NAMALWA (cell line): ENCODE data around the gene DLG2.
A peak's percentile ranks its signal among the peaks of the same experiment; 100 is the strongest.

Source experiments
- DNase-seq: peaks from one replicate; pipeline ENCODE4 v3.0.0-alpha.2; 2015; ENCODE audit warnings: low spot score

Gene DLG2

DNA sequence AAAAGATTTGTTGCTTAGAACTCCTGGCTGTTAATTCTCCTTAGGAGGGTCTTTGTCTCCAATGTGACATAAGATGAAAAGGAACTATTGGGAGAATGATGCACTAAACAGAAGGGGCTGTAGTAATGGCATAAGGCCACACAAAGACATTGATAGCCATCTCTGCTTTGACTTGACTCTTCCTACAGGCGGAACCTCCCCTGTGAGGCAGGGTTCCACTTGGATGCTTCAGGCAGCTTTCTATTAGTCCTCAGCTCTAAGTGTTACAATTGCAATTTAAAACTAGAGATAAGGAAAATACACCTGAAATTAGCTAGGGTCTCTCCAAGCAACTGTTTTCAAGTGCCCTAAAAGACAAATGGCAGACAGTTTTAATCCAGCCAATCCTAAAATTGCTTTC is 1949.4 kb downstream of the DLG2 start:
- DNase-seq: no peak

DNA sequence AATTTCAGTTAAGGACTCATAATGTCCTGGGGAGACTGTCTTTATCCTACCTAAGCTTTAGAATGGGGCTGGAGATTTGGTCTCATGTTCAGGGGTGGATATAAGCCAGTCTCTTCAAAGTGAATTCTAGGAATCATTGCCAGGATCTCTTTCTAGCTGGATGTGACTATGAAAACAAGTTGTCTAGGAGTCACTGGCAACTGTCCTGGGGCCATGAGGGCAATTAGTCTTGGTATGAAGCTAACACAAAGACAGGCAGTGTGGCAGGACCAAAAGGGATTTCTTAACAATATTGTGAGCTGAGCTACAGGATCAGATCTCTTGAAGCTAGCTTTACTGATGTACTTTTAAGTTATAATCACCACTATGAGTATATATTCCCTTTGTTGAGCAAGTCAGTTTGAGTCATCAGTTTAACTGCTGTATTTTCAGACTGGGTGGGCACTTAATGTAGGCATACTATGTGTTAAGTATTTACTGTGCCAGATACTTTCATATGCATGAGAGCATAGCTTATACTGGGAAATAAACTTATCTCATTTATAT is 1951.0 kb downstream of the DLG2 start:
- DNase-seq: no peak

- DNase-seq: no peak
These were observed 1952.8 kb downstream of the DLG2 start for GRCh38 chr11:83674102-83674896.

DNA sequence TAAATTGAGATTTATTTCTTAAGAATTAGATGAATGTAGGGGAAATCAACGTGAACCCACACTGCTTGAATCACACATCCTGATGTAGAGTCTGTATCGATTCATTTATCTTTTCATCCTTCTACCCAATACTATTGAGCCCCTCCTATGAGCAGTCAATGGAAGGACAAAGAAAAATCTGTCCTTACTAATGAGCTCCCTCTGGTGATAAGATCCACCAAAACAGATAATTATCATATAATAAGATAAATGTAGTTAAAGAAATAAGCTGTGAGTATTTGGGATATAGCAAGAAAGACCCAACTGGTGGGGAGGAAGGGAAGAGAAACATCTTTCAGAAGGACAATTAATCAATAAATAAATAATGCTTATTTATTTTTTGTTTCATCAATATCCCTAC is 1955.9 kb downstream of the DLG2 start:
- peak; percentile 13 for DNase-seq

GRCh38 chr11:83666149-83666548 is 1961.0 kb downstream of the DLG2 start:
- no peak for DNase-seq

DNA sequence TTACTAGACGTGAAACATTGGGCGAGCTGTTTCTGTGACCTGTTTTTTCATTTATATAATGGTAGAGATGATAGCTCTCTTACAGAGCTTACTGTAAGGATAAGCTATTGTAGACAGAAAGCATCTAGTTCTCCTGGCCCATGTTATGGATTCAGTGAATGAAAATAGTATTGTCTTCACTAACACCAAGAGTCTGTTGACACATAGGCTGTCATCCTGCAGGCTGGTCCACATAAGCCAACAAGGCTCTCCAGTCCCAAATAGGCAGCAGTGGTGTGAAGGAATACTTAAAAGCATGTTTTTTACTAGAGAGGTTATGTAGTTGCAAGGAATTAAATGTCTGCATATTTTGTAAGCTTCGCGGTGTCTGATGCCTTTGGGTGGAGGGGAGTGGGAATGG is 1963.2 kb downstream of the DLG2 start:
- DNase-seq: no peak

GRCh38 chr11:83663446-83663845 is 1963.7 kb downstream of the DLG2 start:
- DNase-seq: no peak

DNA sequence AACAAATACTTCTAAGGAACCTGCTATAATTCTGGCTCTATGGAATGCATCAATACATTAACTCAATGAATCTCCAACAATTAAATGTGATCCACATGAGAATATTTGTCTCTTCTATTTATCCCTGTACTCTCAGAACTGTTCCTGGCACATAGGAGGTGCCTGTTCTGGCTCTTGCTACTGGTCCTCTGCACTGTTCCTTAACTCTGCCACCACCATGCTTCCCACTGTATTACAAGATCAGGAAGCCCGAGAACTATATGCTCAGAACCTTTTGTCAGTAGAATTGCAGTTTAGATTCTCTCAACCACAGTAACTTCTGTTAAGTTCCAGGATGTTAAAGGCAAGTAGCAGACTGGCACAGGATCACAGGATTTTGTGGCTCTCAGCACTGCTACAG is 1964.7 kb downstream of the DLG2 start:
- no peak for DNase-seq

DNA sequence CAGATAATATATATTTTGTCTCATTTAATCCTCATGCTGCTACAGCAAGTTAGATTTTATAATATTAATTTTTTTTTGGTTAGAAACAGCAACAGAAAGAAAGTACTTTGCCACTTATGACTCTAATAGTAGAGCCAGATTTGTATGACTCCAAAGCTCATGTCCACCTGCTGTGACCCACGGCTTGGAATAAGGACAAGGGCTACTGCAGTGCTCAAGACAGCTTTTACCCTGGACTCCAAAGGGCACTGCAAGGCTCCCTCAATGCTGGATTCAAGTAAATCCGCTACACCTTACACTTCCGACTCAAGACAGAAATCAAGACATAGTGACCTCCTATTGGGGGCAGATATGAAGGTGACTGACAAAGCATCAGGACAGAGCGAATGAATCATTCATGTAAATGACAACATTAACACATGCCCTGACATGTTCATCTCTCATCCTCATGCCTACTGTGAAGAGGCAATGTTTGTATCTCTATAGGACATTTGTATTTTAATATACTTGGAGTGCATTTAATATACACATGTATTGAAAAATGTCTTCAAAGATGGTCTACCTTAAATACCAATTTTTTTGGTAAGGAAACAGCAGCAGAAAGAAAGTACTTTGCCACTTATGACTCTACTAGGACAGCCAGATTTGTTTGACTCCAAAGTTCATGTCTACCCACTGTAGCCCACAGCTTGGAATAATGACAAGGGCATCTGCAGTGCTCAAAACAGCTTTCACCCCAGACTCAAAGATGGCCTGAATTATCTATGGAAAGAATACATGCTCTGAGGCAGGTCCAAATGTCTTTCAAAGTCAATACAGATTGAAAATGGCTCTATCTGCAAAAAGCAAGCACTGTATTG is 1965.4 kb downstream of the DLG2 start:
- DNase-seq: no peak

- no peak for DNase-seq
These were observed 1967.7 kb downstream of the DLG2 start for GRCh38 chr11:83659466-83659865.

DNA sequence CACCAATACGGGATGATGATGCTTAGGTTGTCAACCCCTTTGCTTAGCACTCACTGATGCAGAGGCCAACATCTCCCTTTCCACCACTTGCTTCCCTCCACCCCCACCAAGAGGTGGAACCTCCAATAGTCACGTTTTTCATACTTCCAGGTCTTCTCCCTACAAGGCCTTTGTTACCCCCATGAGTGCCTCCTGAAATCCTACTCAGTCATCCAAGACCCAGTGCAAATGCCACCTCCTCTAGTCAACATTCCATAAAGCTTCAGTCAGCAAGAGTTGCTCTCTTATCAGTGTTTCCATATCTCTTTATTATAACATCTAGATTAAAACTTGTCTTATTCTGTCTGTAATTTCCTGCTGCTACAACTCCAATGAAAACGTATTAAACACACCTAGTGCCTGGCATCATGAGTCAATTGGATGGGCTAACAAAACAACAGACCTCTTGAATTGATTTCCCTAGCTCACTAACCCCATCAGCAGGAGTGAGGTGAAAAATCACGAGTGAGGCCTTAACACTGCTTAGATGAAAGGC is 1970.3 kb downstream of the DLG2 start:
- DNase-seq: no peak

DNA sequence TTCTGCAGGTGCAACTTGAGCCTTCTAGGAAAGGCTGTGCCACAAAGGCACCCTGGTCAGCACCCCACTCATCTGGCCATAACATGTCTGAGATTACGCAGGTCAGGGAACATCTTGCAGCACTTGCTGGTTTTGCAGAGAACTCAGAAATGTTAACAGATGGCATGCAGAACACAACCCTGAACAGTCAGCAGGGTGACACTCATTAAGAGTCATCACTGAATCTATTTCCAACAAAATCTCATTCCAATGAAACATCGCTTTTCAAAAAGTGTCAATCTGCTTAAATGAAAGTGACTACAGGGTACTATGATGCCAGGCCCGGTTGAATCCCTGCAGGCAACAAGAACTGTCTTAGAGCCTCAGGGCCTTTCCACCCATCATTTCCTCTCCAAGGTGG is 1971.2 kb downstream of the DLG2 start:
- DNase-seq: no peak

- DNase-seq: no peak
These were observed 1977.7 kb downstream of the DLG2 start for GRCh38 chr11:83649528-83649855.

DNA sequence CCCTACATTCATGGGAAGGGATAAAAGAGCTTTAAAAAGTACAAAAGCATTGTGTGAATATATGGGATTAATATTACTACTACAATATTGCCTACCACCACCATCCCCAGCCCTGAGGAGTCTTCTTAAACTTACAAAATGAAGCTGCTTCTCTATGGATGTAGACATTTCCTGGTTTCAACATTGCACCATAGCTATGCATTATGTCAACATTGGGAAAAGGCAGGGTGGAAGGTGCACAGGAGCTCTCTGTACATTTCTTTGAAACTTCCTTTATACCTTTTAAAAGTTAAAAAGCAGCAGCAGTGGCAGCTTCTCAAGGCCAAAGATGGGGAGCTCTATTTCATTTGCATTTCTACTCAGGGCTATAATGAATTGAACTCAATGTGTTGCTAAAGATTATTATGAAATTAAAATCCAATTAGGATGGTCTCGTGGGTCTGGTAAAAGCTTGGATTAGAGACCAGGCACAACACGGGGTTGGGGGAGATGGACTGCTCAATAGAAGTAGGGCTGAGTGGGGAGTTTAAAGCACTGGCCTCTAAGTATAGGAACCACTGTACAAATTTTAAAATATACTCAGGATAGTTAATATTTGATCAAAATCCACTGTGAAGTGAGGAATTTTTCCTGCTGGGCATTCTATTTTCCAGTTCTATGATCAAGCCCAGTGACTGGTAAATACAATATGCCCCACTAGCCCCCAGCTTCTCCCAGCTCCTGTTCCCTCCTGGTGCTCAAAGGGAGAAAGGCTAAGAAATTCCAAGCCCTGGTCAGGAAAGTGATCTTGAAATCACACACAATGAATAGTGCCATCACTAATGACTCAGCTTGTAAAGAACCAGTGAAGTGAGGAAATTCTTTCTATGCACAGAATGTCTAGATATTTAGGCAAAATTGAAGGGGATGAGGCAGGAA is 1978.3 kb downstream of the DLG2 start:
- DNase-seq: no peak

DNA sequence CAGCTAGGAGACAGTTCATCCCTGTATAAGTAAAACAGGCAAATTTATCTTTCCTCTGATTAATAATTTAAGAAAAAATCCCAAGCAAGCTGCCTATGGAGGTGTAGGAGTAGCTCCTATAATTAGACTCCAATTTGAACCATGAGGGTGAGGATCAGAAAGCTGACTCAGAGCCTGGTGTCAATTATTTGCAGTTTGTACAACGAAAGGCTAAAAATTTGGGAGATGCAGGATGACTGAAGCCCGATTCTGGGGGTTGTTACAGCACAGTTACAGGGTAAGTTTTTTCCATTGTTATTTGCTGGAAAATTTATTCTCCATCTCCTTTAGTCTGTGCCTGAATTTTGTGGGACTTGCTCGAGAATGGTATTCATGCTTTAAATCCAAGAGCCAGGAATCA is 1981.6 kb downstream of the DLG2 start:
- DNase-seq: no peak

GRCh38 chr11:83643115-83643514 is 1984.0 kb downstream of the DLG2 start:
- DNase-seq: no peak

DNA sequence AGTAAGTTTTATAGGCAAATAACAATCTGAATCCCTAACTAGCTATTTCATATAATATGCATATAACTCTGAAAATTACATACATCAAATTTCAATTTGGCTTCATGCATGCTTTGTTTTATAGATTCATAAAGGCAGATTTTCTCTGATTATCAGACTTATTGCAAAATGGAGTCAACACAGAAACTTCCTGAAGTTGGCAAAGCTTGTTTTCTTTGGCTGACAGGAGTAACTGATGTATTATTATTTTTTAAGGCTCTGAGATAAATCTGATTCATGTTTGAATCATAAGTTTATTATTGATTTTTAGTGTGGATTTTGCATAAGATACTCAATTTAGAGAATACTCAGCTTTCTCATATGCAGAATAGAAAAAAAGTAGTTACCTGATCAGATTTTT is 1984.6 kb downstream of the DLG2 start:
- no peak for DNase-seq

DNA sequence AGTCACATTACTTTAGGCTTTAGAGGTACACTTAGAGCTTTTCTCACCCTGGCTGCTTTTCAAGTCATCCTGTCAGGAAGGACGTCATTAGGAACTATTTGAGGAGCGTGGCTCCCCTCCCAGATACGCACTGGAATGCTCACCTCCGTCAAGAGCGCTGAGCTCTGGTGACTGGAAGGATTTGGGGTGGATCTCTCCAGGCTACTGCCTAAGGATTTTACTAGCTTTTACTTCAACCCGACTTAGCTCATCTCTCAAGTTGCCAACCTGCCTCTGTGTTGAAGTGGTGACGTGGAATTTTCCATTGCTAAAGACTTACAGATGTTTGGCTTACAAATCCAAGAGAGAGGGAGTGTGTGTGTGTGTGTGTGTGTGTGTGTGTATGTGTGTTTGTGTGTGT is 1985.6 kb downstream of the DLG2 start:
- no peak for DNase-seq

GRCh38 chr11:83639995-83640758 is 1987.0 kb downstream of the DLG2 start:
- DNase-seq: no peak

GRCh38 chr11:83635166-83635565 is 1992.0 kb downstream of the DLG2 start:
- DNase-seq: no peak

- no peak for DNase-seq
These were observed 1996.9 kb downstream of the DLG2 start for GRCh38 chr11:83630211-83630610.
